CD14-positive monocyte (primary cell): ENCODE results near the gene OR2A2. TPM values are rescaled to one million over a fixed set of nuclear protein-coding genes. Genes with fewer than 3 reads are reported as not detected.

Source experiments
- DNase-seq, 3 donors: peaks; one replicate each; pipeline ENCODE4 v3.0.0-alpha.2; 2011 to 2022
- H2AFZ ChIP-seq: 2 replicates; pipeline ENCODE4 v1.6.0; 2012; ENCODE audit warnings: mild to moderate bottlenecking, low read depth, low read length, inconsistent platforms; ENCODE audit not compliant: insufficient read depth, poor library complexity, severe bottlenecking
- H3K27ac ChIP-seq, 2 donors: 1 replicate in 1 of 2; 2 replicates in 1 of 2; pipeline ENCODE4 v1.5.1; 2012 to 2013; ENCODE audit warnings: low read length in 2 of 2, control low read depth in 1 of 2, inconsistent platforms in 1 of 2, low read depth in 1 of 2, mild to moderate bottlenecking in 1 of 2
- H3K27me3 ChIP-seq, 2 donors: one replicate each; pipeline versions ENCODE4 v1.6.0 to v1.6.1; 2011 to 2013; ENCODE audit warnings: low read length in 2 of 2; ENCODE audit not compliant: control insufficient read depth in 2 of 2, insufficient read depth in 2 of 2
- H3K36me3 ChIP-seq, 2 donors: replicated peaks in 1 of 2; 1 replicate in 1 of 2; 2 replicates in 1 of 2; pipeline versions ENCODE4 v1.5.1 to v1.6.1; 2012 to 2013; ENCODE audit warnings: low read length in 2 of 2, control low read depth in 1 of 2, inconsistent platforms in 1 of 2, mild to moderate bottlenecking in 1 of 2; ENCODE audit not compliant: insufficient read depth in 2 of 2, control insufficient read depth in 1 of 2
- H3K4me1 ChIP-seq, 2 donors: 1 replicate in 1 of 2; 2 replicates in 1 of 2; pipeline versions ENCODE4 v1.5.1 to v1.6.1; 2012 to 2013; ENCODE audit warnings: low read length in 2 of 2, control low read depth in 1 of 2, inconsistent platforms in 1 of 2, mild to moderate bottlenecking in 1 of 2, moderate library complexity in 1 of 2; ENCODE audit not compliant: insufficient read depth in 2 of 2, control insufficient read depth in 1 of 2
- H3K4me2 ChIP-seq: replicated peaks from 2 replicates; pipeline ENCODE3; 2012; ENCODE audit warnings: low read length, moderate library complexity, mild to moderate bottlenecking; ENCODE audit not compliant: poor library complexity, severe bottlenecking; ENCODE audit errors: extremely low read depth
- H3K4me3 ChIP-seq, 3 experiments: fragments of 200-600 bp in 1 of 3; sonication (generic) in 1 of 3; replicated peaks in 1 of 3; 1 replicate in 2 of 3; 2 replicates in 1 of 3; pipeline ENCODE4 v1.5.1; 2011 to 2013; ENCODE audit warnings: low read length in 3 of 3, mild to moderate bottlenecking in 3 of 3, control low read depth in 2 of 3, low read depth in 2 of 3, inconsistent platforms in 1 of 3, moderate library complexity in 1 of 3
- H3K79me2 ChIP-seq: 2 replicates; pipeline ENCODE4 v1.6.0; 2012; ENCODE audit warnings: mild to moderate bottlenecking, control low read depth, inconsistent platforms, low read length, moderate library complexity; ENCODE audit not compliant: insufficient read depth
- H3K9ac ChIP-seq: 2 replicates; pipeline ENCODE4 v1.6.0; 2017; ENCODE audit warnings: low read length, mild to moderate bottlenecking; ENCODE audit not compliant: insufficient read depth, poor library complexity, severe bottlenecking
- H3K9me3 ChIP-seq, 2 donors: replicated peaks in 1 of 2; 1 replicate in 1 of 2; 2 replicates in 1 of 2; pipeline versions ENCODE4 v1.5.1 to v1.6.1; 2012 to 2013; ENCODE audit warnings: low read length in 2 of 2, control low read depth in 1 of 2; ENCODE audit not compliant: control insufficient read depth in 1 of 2, insufficient read depth in 1 of 2
- H4K20me1 ChIP-seq: 2 replicates; pipeline ENCODE4 v1.6.0; 2012; ENCODE audit warnings: mild to moderate bottlenecking, low read length, control low read depth, moderate library complexity; ENCODE audit not compliant: insufficient read depth
- H3K27ac Mint-ChIP-seq, 7 donors: one replicate each; pipeline ENCODE4 v1.8.0; 2020; ENCODE audit warnings: mild to moderate bottlenecking in 7 of 7, mixed read lengths in 7 of 7, moderate library complexity in 6 of 7, inconsistent platforms in 2 of 7
- H3K27me3 Mint-ChIP-seq, 3 donors: one replicate each; pipeline ENCODE4 v1.8.0; 2021 to 2022; ENCODE audit warnings: low read depth in 3 of 3, mild to moderate bottlenecking in 3 of 3, mixed read lengths in 3 of 3, moderate library complexity in 3 of 3, inconsistent platforms in 1 of 3
- H3K36me3 Mint-ChIP-seq, 2 donors: one replicate each; pipeline ENCODE4 v1.8.0; 2020; ENCODE audit warnings: mixed read lengths in 2 of 2, inconsistent platforms in 1 of 2, mild to moderate bottlenecking in 1 of 2
- H3K4me1 Mint-ChIP-seq: one replicate; pipeline ENCODE4 v1.8.0; 2020; ENCODE audit warnings: mild to moderate bottlenecking, mixed read lengths
- H3K4me3 Mint-ChIP-seq, 2 donors: one replicate each; pipeline ENCODE4 v1.8.0; 2020; ENCODE audit warnings: mild to moderate bottlenecking in 2 of 2, mixed read lengths in 2 of 2, moderate library complexity in 1 of 2
- H3K9me3 Mint-ChIP-seq, 7 donors: one replicate each; pipeline ENCODE4 v1.8.0; 2020 to 2022; ENCODE audit warnings: mixed read lengths in 7 of 7, mild to moderate bottlenecking in 6 of 7, moderate library complexity in 6 of 7, inconsistent platforms in 2 of 7
- CTCF ChIP-seq: fragments of 200-600 bp; IDR thresholded peaks from one replicate; pipeline ENCODE4 v1.8.0; 2022; ENCODE audit warnings: antibody characterized with exemption, mild to moderate bottlenecking
- WGBS: methylation state at CpG from one replicate; pipeline ENCODE4 v1.1.5; 2013; ENCODE audit warnings: missing lambda C conversion rate; ENCODE audit not compliant: insufficient coverage; 5-methylcytosine and 5-hydroxymethylcytosine counted together
- intact Hi-C, 2 donors: fragments of 100-400 bp; cut with micrococcal nuclease; formaldehyde crosslinking; loops; one replicate each; pipeline versions ENCODE4 v1.15.0 to v1.15.1; 2023
- polyA minus RNA-seq: library from RNA; depleted of rRNA, polyadenylated mRNA; stranded (reverse); fragments of >200 nt; gene quantifications from 2 replicates; pipeline ENCODE4 v1.2.3, GENCODE V29; 2012
- polyA plus RNA-seq, 3 donors: library from polyadenylated mRNA; depleted of rRNA in 1 of 3; unstranded in 2 of 3; stranded (reverse) in 1 of 3; fragments of 300-500 nt in 2 of 3; fragments of >200 nt in 1 of 3; fragmentation: Illumina TruSeq in 2 of 3; gene quantifications; 1 replicate in 2 of 3; 2 replicates in 1 of 3; pipeline ENCODE4 v1.2.3, GENCODE V29; 2012 to 2021
- total RNA-seq, 12 experiments: library from RNA in 1 of 12; stranded (reverse) in 1 of 12; fragments of 120-200 nt in 1 of 12; gene quantifications; one replicate each; pipeline ENCODE4 v1.2.4 and lab custom pipeline; 2013 to 2026; ENCODE audit warnings: mixed read lengths in 6 of 12, inconsistent platforms in 1 of 12

OR2A2 gene, protein sequence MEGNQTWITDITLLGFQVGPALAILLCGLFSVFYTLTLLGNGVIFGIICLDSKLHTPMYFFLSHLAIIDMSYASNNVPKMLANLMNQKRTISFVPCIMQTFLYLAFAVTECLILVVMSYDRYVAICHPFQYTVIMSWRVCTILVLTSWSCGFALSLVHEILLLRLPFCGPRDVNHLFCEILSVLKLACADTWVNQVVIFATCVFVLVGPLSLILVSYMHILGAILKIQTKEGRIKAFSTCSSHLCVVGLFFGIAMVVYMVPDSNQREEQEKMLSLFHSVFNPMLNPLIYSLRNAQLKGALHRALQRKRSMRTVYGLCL
- not detected for total RNA-seq (2013)
- polyA plus RNA-seq, result not detected
- not detected in 2 replicates for polyA minus RNA-seq
- 0 to 0.46 (median 0) reads per million in 11 experiments for total RNA-seq (lab: John Stamatoyannopoulos, UW)

- intact Hi-C loops, result no loop called here
- WGBS, result 100% methylated on average over 1 of the region's 2 CpGs
Observed at GRCh38 chr7:144109283-144109682, at the start of gene OR2A2. Gene OR2A2 (plus strand): TSS chr7:144109583. CDS start chr7:144109583, 0 bp downstream.

GRCh38 chr7:144063710-144064109 lies 45.7 kb upstream of the OR2A2 start:
- Histone ChIP-seq H3K9ac (no peak overlapping the region), H3K9me3 (peaks cover 0 to 4% of the 10 kb centered on the region in 2 donors), H4K20me1 (no peaks in the 10 kb centered on the region), H2AFZ (no peak overlapping the region), H3K27me3 (no peaks in the 10 kb centered on the region), H3K79me2 (no peaks in the 10 kb centered on the region), H3K4me3 (no peak overlapping the region), H3K4me1 (no peaks in the 10 kb centered on the region), H3K4me2 (no peak overlapping the region), H3K27ac (no peak overlapping the region), H3K36me3 (no peaks in the 10 kb centered on the region)
- H3K9me3 Mint-ChIP-seq, result peaks cover 0 to 6% (median 2%) of the 10 kb centered on the region in 7 donors
- 46% methylated on average over 3 of the region's 3 CpGs for WGBS
- no peak for DNase-seq
- intact Hi-C loops, result no loop called here
- H3K27ac Mint-ChIP-seq, result no peak overlapping the region
- H3K36me3 Mint-ChIP-seq, result no peaks in the 10 kb centered on the region
- peaks cover 0 to 2% (median 0%) of the 10 kb centered on the region in 3 donors for H3K27me3 Mint-ChIP-seq
- no peak overlapping the region for H3K4me3 Mint-ChIP-seq
- TF ChIP-seq CTCF, result no peak
- no peaks in the 10 kb centered on the region for H3K4me1 Mint-ChIP-seq

More at GRCh38 chr7:144109283-144109682, at the start of gene OR2A2:
- Histone ChIP-seq H3K4me3 (no peak within 1 kb of the TSS), H3K27me3 (no peaks in the 10 kb centered on the region), H3K27ac (no peak within 1 kb of the TSS), H3K9me3 (no peaks in the 10 kb centered on the region), H3K36me3 (no peaks in the 10 kb centered on the region), H3K9ac (no peak within 1 kb of the TSS), H3K4me1 (no peaks in the 10 kb centered on the region), H3K79me2 (no peaks in the 10 kb centered on the region), H4K20me1 (no peaks in the 10 kb centered on the region), H2AFZ (no peak within 1 kb of the TSS), H3K4me2 (no peak within 1 kb of the TSS)
- Mint-ChIP-seq H3K27me3 (peaks cover 0 to 4% (median 0%) of the 10 kb centered on the region in 3 donors), H3K36me3 (no peaks in the 10 kb centered on the region), H3K4me1 (no peaks in the 10 kb centered on the region), H3K27ac (no peak within 1 kb of the TSS), H3K9me3 (peaks cover 0 to 2% (median 0%) of the 10 kb centered on the region in 7 donors), H3K4me3 (no peak within 1 kb of the TSS)
- DNase-seq, result no peak
- no peak for TF ChIP-seq CTCF
